NCI-H2196 (cell line): ENCODE measurements around the gene PER2.
"Not testable (repeated sequence)": the region's sequence is repeated elsewhere in the genome, so short reads cannot be mapped to it uniquely, and the experiment has no call there.

Experiments used
- DNase-seq: peaks from one replicate; lab custom pipeline; 2025; ENCODE audit not compliant: unreplicated experiment; lab: John Stamatoyannopoulos, UW

Gene PER2

GRCh38 chr2:238287737-238288649 lies at the start of gene PER2:
Gene PER2, minus strand, starts transcription at chr2:238288610. Its CDS starts 10,674 bp downstream, at chr2:238277936.
- DNase-seq: peak; percentile 56

- no peak for DNase-seq
Measured at GRCh38 chr2:238337846-238338245, 49.4 kb upstream of the PER2 start.

- DNase-seq: no peak
Measured at GRCh38 chr2:238336793-238337444, 48.5 kb upstream of the PER2 start.

GRCh38 chr2:238336151-238336550 lies 47.7 kb upstream of the PER2 start:
- DNase-seq: no peak

- not testable (repeated sequence) for DNase-seq
Measured at GRCh38 chr2:238335591-238335990, 47.2 kb upstream of the PER2 start.

- DNase-seq: no peak
Measured at GRCh38 chr2:238334885-238335284, 46.5 kb upstream of the PER2 start.

GRCh38 chr2:238331916-238332315 lies 43.5 kb upstream of the PER2 start:
- DNase-seq: no peak

- DNase-seq: no peak
Measured at GRCh38 chr2:238330391-238330790, 42.0 kb upstream of the PER2 start.

- no peak for DNase-seq
Measured at GRCh38 chr2:238327751-238328150, 39.3 kb upstream of the PER2 start.

GRCh38 chr2:238326801-238327365 lies 38.5 kb upstream of the PER2 start:
- DNase-seq: no peak

GRCh38 chr2:238325694-238326093 lies 37.3 kb upstream of the PER2 start:
- no peak for DNase-seq

- DNase-seq: not testable (repeated sequence)
Measured at GRCh38 chr2:238324248-238324647, 35.8 kb upstream of the PER2 start.

- no peak for DNase-seq
Measured at GRCh38 chr2:238322001-238322411, 33.6 kb upstream of the PER2 start.

GRCh38 chr2:238321467-238321866 lies 33.1 kb upstream of the PER2 start:
- DNase-seq: no peak

GRCh38 chr2:238320648-238321281 lies 32.4 kb upstream of the PER2 start:
- no peak for DNase-seq

- peak; percentile 94 for DNase-seq
Measured at GRCh38 chr2:238320246-238320647, 31.8 kb upstream of the PER2 start, which contains the start of gene TRAF3IP1. Gene TRAF3IP1, plus strand, starts transcription at chr2:238320518. Its CDS starts 145 bp downstream, at chr2:238320663.

- DNase-seq: no peak
Measured at GRCh38 chr2:238315031-238315595, 26.7 kb upstream of the PER2 start.

GRCh38 chr2:238314576-238314975 lies 26.2 kb upstream of the PER2 start:
- DNase-seq: no peak

- DNase-seq: no peak
Measured at GRCh38 chr2:238313991-238314350, 25.6 kb upstream of the PER2 start.

- no peak for DNase-seq
Measured at GRCh38 chr2:238313289-238313990, 25.0 kb upstream of the PER2 start.
